HG03342 (cell line): ENCODE results near the gene CELSR1.

Source experiments
- ATAC-seq: cut with Tn5 transposase; IDR thresholded peaks from one replicate; pipeline ENCODE4 v1.9.1; 2021; ENCODE audit warnings: mild to moderate bottlenecking, moderate library complexity; ENCODE audit not compliant: unreplicated experiment

Gene CELSR1

DNA sequence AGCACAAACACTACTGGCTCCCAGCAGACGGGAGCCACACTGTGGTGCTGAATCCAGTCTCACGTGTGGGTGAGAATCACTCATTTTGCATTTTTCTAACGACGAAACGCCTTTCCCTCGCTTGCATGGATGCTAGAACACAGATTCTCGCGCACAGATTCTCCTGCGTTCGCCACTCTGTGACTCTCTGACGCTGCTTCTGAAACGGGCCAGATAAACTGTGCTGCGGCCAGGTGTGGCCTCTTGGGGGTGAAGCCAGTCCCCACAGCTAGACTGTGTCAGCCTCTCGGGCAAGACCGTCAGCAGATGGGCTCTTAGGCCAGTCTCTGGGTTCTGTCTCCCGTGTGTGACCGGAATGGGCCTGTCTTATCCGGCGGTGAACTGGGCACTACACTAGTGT lies 157.4 kb downstream of the CELSR1 start:
- ATAC-seq = no peak

- ATAC-seq = no peak
Measured at GRCh38 chr22:46379066-46379930, 158.1 kb downstream of the CELSR1 start.

GRCh38 chr22:46378426-46379065 lies 158.9 kb downstream of the CELSR1 start:
- no peak for ATAC-seq

DNA sequence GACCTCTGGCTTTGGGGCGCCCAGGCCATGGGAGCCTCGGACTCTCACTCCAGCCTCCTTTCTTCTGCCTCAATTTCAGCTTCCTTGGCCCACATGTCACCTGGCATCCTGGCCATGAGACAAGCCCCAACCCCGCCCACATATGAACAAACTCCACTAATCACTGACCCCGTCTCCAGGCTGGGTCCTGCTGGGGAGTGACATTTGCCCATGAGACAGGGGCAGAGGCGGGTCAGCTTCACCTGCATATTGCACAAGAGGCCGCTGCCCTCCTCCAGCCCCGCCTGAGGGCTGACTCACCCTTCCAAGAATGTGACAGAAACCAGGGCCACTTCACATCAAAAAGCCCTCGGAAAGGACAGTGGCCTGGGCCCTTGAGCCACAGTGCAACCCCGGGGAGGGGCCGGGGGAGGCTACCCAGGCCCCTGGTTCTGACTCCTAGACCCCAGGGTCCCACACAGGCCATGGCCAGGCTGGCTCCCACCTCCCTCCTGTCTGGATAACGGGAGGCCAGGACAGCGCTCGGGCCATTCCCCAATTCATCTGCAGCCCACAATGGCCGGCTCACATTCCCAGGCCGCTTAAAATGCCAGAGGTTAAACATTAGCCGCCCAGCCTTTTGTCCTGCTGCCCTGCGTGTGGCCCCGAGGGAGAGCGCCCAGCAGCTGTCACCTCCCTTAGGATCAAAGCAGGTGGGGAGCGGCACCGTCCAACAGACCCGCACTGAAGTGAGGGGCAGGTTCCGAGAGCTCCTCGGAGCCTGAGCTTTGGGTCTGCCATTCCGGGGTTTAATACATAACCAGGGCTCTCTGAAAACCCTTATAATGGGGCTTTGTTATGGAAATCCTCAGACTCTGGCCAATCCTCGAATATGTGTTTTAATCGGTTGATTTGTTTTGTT lies 159.6 kb downstream of the CELSR1 start:
- no peak for ATAC-seq

GRCh38 chr22:46376908-46377524 lies 160.4 kb downstream of the CELSR1 start:
- ATAC-seq = no peak

- no peak for ATAC-seq
Measured at GRCh38 chr22:46376111-46376510, 161.3 kb downstream of the CELSR1 start.

DNA sequence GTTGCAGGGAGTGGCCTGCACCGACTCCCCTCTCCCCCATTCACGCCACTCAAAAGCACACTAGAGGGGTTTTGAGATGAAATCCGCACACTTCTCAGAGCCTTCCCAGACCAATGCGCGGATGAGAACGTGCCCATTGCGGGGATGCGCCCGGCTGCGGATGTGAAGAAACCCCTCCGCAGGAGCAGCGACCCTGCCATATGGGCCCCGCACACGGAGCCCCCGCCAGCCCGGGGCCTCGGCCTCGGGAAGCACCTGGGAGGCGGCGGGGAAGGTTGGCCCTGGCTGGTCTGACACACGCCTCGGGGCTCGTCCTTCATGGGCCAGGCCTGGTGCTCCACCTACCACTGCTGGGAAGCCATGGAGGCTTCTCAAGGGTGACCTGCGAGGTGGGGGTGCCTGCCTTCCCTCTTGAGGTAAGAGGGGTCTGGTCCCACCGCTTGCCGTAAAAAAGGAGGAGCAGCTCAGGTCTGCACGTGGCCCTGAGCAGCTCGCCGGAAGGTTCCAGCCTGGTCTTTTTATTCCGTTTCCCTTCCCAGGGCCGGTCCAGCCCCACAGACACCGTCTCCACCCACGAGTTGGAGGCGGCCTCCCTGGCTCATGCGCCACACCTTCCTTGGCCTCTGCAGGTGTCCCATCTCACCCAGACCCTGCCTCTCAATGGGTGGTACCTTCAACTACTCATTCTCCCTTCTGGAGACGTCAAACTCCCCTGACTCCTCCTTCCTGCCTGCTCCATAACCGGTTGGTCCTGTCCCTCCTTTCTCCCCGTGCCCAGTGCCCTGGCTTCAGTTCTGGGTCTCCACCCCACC lies 162.6 kb downstream of the CELSR1 start:
- no peak for ATAC-seq

DNA sequence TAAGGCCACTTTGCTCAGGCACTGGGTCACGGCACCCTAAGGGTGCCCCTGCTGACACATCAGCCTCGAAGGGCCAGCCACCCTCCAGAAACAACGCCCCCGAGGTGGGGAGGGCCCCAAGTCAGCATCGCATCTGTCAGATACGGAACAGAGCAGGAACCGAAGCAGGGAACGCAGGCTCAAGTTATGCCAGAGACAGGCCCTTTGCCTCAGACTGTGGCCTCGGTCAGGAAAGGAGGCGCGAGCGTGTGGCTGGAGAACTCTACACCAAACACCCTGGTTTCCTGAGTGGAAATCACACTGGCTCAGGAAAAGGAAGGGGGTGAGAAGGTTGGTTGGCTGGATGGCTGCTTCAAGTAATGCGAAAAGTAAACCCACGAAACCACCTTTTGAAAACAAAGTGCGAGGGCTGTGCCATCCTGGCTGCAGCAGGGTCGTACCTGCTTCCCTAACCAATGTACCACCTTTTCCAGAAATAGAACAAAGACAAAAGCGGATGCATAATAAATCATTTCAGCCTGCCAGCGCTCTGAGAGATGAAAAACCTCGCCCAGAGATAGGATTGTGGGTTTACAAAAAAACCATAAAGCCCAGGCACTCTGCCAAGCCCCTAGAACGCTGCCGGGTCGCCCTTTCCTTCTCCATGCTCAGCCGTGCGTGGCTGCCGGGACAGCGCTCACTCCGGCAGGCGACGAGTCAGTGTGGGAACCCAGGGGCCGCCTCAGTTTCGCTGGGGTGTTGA lies 163.3 kb downstream of the CELSR1 start:
- ATAC-seq = no peak

GRCh38 chr22:46373159-46373558 lies 164.3 kb downstream of the CELSR1 start:
- ATAC-seq = no peak

GRCh38 chr22:46372686-46373085 lies 164.7 kb downstream of the CELSR1 start:
- no peak for ATAC-seq

DNA sequence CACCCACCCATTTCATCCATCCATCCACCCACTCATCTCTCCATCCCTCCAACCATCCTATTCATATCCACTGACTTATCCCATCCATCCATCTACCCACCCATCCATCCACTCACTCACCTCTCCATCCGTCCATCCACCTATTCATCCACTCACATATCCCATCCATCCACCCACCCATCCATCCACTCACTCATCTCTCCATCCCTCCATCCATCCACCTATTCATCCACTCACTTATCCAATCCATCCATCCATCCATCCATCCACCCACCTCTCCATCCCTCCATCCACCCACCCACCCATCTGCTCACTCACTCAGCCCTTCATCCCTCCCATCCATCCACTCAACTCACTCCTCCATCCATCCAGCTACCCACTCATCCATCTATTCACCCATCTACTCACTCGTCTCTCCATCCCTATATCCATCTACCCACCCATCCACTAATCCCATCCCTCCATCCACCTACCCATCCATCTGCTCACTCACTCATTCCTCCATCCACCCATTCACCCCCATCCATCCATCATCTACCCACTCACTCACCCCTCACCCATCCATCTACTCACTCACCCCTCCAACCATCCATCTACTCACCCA lies 165.7 kb downstream of the CELSR1 start:
- no peak for ATAC-seq

DNA sequence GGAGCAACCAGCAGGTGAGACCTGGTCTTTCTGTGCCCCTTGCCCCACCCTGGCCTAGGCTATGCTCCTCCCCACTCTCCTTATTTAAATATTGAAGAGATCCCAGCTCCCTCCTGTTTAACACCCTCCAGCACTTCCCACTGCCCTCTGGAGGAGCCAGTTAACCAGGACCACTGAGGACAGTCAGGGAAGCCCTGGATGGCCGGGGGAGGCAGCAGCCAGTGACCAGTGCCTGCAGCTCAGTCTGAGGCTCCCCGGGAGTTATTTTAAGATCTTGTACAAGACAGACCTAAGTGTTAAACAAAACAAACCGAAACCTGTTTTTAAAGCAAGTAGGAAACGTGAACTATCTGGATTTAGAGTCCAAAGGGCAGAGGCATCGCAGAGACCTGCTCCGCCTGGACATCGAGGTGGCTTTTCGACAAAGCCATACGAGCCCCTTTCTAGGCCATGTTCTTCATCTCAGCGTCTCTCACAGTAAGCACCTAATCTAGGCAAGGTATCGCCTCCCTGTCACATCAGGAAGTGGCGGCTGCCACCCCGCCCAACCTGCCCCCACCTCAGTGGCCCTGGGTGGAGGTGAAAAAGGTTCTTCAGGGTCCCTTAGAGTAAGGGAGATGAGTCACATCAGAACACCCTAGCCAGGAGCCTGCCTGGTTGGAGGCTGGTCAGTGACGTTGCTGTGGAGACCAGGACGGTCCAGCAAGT lies 166.7 kb downstream of the CELSR1 start:
- no peak for ATAC-seq

GRCh38 chr22:46369716-46370583 lies 167.5 kb downstream of the CELSR1 start:
- ATAC-seq = no peak

- ATAC-seq = no peak
Measured at GRCh38 chr22:46368871-46369715, 168.3 kb downstream of the CELSR1 start.

DNA sequence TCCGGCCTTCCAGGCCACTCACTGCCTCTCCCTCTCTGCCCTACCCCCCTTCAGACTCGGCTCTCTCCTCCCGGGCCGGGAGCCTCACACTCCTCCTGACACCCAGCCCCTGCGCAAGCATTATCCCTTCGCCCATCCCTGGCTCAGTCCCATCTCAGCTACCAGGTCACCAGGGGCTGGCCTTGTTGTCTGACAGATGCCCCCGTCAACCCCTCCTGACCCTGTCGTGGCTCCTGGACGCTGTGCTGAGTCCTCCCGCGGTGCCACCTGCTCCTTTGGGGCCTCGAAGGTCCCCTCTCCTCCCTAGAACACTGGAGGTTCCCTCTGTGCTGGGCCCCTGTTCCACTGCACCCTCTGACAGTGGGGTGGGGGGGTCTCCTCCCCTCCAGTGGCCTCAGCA lies 169.0 kb downstream of the CELSR1 start:
- no peak for ATAC-seq

DNA sequence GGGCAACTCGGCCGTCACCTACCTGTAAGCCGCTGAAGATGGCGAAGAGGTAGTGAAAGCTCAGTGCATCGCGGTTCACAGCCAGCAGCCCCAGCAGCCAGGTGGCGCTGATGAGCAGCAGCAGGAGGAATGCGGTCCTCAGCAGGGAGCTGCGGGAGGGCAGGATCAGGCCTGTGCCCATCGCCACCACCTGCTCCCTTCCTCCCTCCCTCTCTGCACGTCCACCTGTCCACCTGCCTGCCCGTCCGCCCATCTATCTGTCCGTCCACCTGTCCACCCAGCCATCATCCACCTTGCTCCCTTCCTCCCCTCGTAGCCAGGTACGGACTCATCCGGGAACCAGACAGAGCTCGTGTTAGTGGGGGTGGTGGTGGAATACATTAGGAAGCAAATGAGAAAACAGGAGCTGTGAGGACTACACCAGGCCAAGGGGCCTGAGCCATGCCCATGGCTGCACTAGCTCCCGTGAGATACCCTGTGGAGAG lies 169.7 kb downstream of the CELSR1 start:
- ATAC-seq = no peak
